GM10248 (cell line): Measurements from ENCODE around the gene PTRHD1.
A peak's percentile ranks its signal among the peaks of the same experiment; 100 is the strongest.

ENCODE experiments used
- CTCF ChIA-PET: fragments of 300-600 bp; sonication (Branson Sonifier 250); formaldehyde crosslinking; extraction: SDS; loops from one replicate; lab custom pipeline; 2021; ENCODE audit warnings: antibody characterized with exemption; lab: Yijun Ruan, JAX
- POLR2A ChIA-PET: fragments of 350-650 bp; sonication (Branson Sonifier 250); formaldehyde crosslinking; extraction: SDS; loops from one replicate; lab custom pipeline; 2020; ENCODE audit warnings: antibody characterized with exemption; lab: Yijun Ruan, JAX
- DNase-seq: peaks from one replicate; pipeline ENCODE4 v3.0.0; 2012; ENCODE audit errors: extremely low spot score
- CTCF ChIP-seq: IDR thresholded peaks from 2 replicates; pipeline ENCODE4 v1.5.1; 2012; ENCODE audit warnings: mild to moderate bottlenecking, low read depth; ENCODE audit errors: extremely low read depth, missing control alignments, control extremely low read depth

PTRHD1 gene

GRCh38 chr2:24785671-24786321 is 7.4 kb downstream of the PTRHD1 start:
- no peak for TF ChIP-seq CTCF
- ChIA-PET POLR2A (interaction anchor here (0.7 kb wide), 1 partner anchor 359 kb away, joined by 3 read pairs; no protein-coding TSS in a partner anchor), CTCF (no interaction called here)
- DNase-seq = peak; percentile 31

GRCh38 chr2:24783641-24784040 is 9.6 kb downstream of the PTRHD1 start:
- no peak for DNase-seq
- CTCF ChIA-PET = interaction anchor here (0.7 to 1.7 kb wide), 3 partner anchors 9 to 36 kb away, joined by 3 to 6 read pairs (median 3); no protein-coding TSS in a partner anchor

DNA sequence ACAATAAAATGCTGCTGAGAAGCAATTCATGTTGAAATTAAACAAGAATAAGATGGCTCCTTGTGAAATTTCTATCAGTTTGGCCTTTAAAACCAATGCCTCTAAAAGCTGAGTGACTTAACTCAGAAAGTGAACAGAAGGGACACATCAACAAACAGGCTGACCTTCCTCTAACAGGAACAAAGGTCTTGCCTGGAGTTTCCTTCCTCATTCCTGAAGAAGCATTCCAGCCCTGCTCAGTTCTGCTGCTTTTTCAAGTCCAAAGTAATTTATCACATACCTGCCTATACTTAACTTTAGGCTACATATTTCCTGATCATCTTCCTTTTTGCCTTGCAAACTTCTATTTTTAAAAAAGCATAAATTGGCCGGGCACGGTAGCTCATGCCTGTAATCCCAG is 14.1 kb downstream of the PTRHD1 start:
- POLR2A ChIA-PET = no interaction called here
- DNase-seq = no peak
- CTCF ChIA-PET = interaction anchor here (1.3 to 2.0 kb wide), 5 partner anchors 10 to 369 kb away, joined by 4 to 7 read pairs (median 5); partner anchors contain the start of genes CENPO and PTRHD1
- TF ChIP-seq CTCF = no peak

More at GRCh38 chr2:24783641-24784040, 9.6 kb downstream of the PTRHD1 start:
- TF ChIP-seq CTCF = no peak
- POLR2A ChIA-PET = no interaction called here

DNA sequence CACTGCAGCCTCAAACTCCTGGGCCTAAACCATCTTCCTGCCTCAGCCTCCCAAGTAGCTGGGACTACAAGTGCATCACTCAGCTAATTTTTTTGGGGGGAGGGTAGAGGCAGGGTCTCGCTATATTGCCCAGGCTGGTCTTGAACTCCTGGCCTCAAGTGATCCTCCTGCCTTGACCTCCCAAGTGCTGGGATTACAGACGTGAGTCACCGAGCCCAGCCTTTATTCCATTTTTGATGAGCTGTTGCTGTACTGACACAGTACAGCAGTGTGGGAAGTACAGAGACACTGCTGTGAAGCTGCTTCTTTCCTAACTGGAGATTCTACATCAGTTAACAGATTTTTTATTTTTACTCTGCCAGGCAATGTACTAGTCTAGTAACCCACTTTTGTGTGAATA is 18.8 kb downstream of the PTRHD1 start:
- no peak for TF ChIP-seq CTCF
- no peak for DNase-seq
- ChIA-PET POLR2A (no interaction called here), CTCF (interaction anchor here (1.2 to 1.8 kb wide), 3 partner anchors 10 to 54 kb away, joined by 3 to 6 read pairs (median 6); no protein-coding TSS in a partner anchor)

GRCh38 chr2:24771764-24772586 is 21.2 kb downstream of the PTRHD1 start:
- ChIA-PET CTCF (interaction anchor here (1.3 to 1.4 kb wide), 2 partner anchors 16 to 19 kb away, joined by 3 read pairs; no protein-coding TSS in a partner anchor), POLR2A (no interaction called here)
- TF ChIP-seq CTCF = no peak
- no peak for DNase-seq

- no peak for DNase-seq
- no peak for TF ChIP-seq CTCF
- ChIA-PET POLR2A (no interaction called here), CTCF (no interaction called here)
Observed at GRCh38 chr2:24771061-24771460, 22.1 kb downstream of the PTRHD1 start.
